B cell (primary cell): Measurements from ENCODE around the gene GNA14. TPM values are rescaled to one million over a fixed set of nuclear protein-coding genes. Genes with fewer than 3 reads are reported as not detected.

ENCODE experiments used
- ATAC-seq: fragments of 200-7000 bp; cut with Tn5 transposase; one replicate; pipeline ENCODE4 v1.10.0; 2021; ENCODE audit warnings: low read depth, mild to moderate bottlenecking, moderate number of reproducible peaks, moderate library complexity
- CTCF ChIA-PET: fragments of 350-600 bp; sonication (Branson Sonifier 250); formaldehyde crosslinking; loops from one replicate; lab custom pipeline; 2021; ENCODE audit warnings: antibody characterized with exemption, inconsistent platforms; lab: Charles Lee
- POLR2A ChIA-PET: fragments of 350-600 bp; sonication (Branson Sonifier 250); formaldehyde crosslinking; loops from one replicate; lab custom pipeline; 2021; ENCODE audit warnings: antibody characterized with exemption; lab: Charles Lee
- DNase-seq: peaks from one replicate; pipeline ENCODE4 v3.0.0; 2013
- H2AFZ ChIP-seq: 2 replicates; pipeline ENCODE4 v1.6.1; 2012; ENCODE audit warnings: mild to moderate bottlenecking, low read depth, low read length; ENCODE audit not compliant: insufficient read depth, poor library complexity, severe bottlenecking
- H3K27ac ChIP-seq, 2 donors: 1 replicate in 1 of 2; 2 replicates in 1 of 2; pipeline ENCODE4 v1.5.1; 2012 to 2013; ENCODE audit warnings: low read length in 2 of 2, mild to moderate bottlenecking in 2 of 2, moderate library complexity in 1 of 2
- H3K27me3 ChIP-seq, 4 experiments: fragments of 200-600 bp in 1 of 4; sonication (generic) in 1 of 4; replicated peaks in 1 of 4; 1 replicate in 2 of 4; 2 replicates in 2 of 4; pipeline versions ENCODE4 v1.6.1 to v1.7.0; 2013 to 2016; ENCODE audit warnings: low read length in 3 of 4, mild to moderate bottlenecking in 2 of 4, mixed read lengths in 1 of 4, moderate library complexity in 1 of 4; ENCODE audit not compliant: insufficient read depth in 4 of 4, control insufficient read depth in 3 of 4; ENCODE audit errors: control extremely low read depth in 1 of 4
- H3K36me3 ChIP-seq, 2 experiments: replicated peaks in 1 of 2; 1 replicate in 1 of 2; 2 replicates in 1 of 2; pipeline versions ENCODE4 v1.6.1 to v1.7.1; 2013; ENCODE audit warnings: low read length in 1 of 2; ENCODE audit not compliant: insufficient read depth in 2 of 2, control insufficient read depth in 1 of 2; ENCODE audit errors: control extremely low read depth in 1 of 2, extremely low read depth in 1 of 2
- H3K4me1 ChIP-seq, 2 donors: fragments of 200-600 bp in 1 of 2; sonication (generic) in 1 of 2; 1 replicate in 1 of 2; 2 replicates in 1 of 2; pipeline versions ENCODE4 v1.5.1 to v1.6.1; 2013 to 2017; ENCODE audit warnings: low read length in 2 of 2; ENCODE audit not compliant: control insufficient read depth in 2 of 2, insufficient read depth in 2 of 2
- H3K4me2 ChIP-seq: replicated peaks from 2 replicates; pipeline ENCODE3; 2012; ENCODE audit warnings: mild to moderate bottlenecking, low read depth, low read length; ENCODE audit not compliant: poor library complexity, severe bottlenecking
- H3K4me3 ChIP-seq, 5 experiments: fragments of 200-600 bp in 1 of 5; sonication (generic) in 1 of 5; 1 replicate in 3 of 5; 2 replicates in 2 of 5; pipeline versions ENCODE4 v1.5.1 to v1.7.0; 2011 to 2016; ENCODE audit warnings: low read length in 4 of 5, mild to moderate bottlenecking in 4 of 5, low read depth in 2 of 5, control low read depth in 1 of 5, moderate library complexity in 1 of 5; ENCODE audit not compliant: insufficient read depth in 1 of 5; ENCODE audit errors: control extremely low read depth in 1 of 5, extremely low read depth in 1 of 5
- H3K79me2 ChIP-seq: fragments of 200-600 bp; sonication (generic); one replicate; pipeline ENCODE4 v1.6.0; 2016; ENCODE audit warnings: low read length; ENCODE audit not compliant: control insufficient read depth, insufficient read depth
- H3K9ac ChIP-seq: fragments of 200-600 bp; sonication (generic); 2 replicates; pipeline ENCODE4 v1.6.1; 2017; ENCODE audit warnings: mild to moderate bottlenecking, low read length, moderate library complexity
- H3K9me3 ChIP-seq, 3 donors: one replicate each; pipeline versions ENCODE4 v1.6.1 to v1.7.1; 2013; ENCODE audit warnings: low read length in 2 of 3; ENCODE audit not compliant: control insufficient read depth in 2 of 3, insufficient read depth in 1 of 3; ENCODE audit errors: control extremely low read depth in 1 of 3
- H4K20me1 ChIP-seq: 2 replicates; pipeline ENCODE4 v1.6.0; 2012; ENCODE audit warnings: mild to moderate bottlenecking, low read length; ENCODE audit not compliant: insufficient read depth, control insufficient read depth, poor library complexity, severe bottlenecking
- H3K27ac Mint-ChIP-seq: one replicate; pipeline ENCODE4 v1.8.0; 2021; ENCODE audit warnings: mixed read lengths
- H3K27me3 Mint-ChIP-seq: one replicate; pipeline ENCODE4 v1.8.0; 2021; ENCODE audit warnings: mixed read lengths
- H3K4me1 Mint-ChIP-seq: one replicate; pipeline ENCODE4 v1.8.0; 2021; ENCODE audit warnings: mixed read lengths
- H3K4me3 Mint-ChIP-seq: one replicate; pipeline ENCODE4 v1.8.0; 2021; ENCODE audit warnings: mixed read lengths
- H3K9me3 Mint-ChIP-seq: one replicate; pipeline ENCODE4 v1.8.0; 2022; ENCODE audit warnings: mixed read lengths; ENCODE audit not compliant: insufficient read depth
- CTCF ChIP-seq: fragments of 200-600 bp; IDR thresholded peaks from one replicate; pipeline ENCODE4 v1.8.0; 2022; ENCODE audit warnings: antibody characterized with exemption, mild to moderate bottlenecking
- EZH2 ChIP-seq: IDR thresholded peaks from 2 replicates; pipeline ENCODE4 v1.6.1; 2012; ENCODE audit warnings: borderline replicate concordance, low read depth, mild to moderate bottlenecking, moderate library complexity, low read length; ENCODE audit not compliant: insufficient read depth, poor library complexity, severe bottlenecking
- WGBS: methylation state at CpG from one replicate; pipeline ENCODE4 v1.1.5; 2013; ENCODE audit warnings: missing lambda C conversion rate; ENCODE audit not compliant: insufficient coverage; 5-methylcytosine and 5-hydroxymethylcytosine counted together
- intact Hi-C: fragments of 100-400 bp; cut with micrococcal nuclease; formaldehyde crosslinking; loops from one replicate; pipeline ENCODE4 v1.10.0; 2022
- polyA plus RNA-seq: library from polyadenylated mRNA; depleted of rRNA; stranded (reverse); fragments of >200 nt; gene quantifications from 2 replicates; pipeline ENCODE4 v1.2.3, GENCODE V29; 2012
- total RNA-seq, 2 donors: library from RNA; stranded (reverse); fragments of 120-200 nt in 1 of 2; gene quantifications; 1 replicate in 1 of 2; 2 replicates in 1 of 2; pipeline versions ENCODE4 v1.2.3 to v1.2.4, GENCODE V29; 2013 to 2022

GNA14 gene
- total and polyA plus RNA-seq, 2 donors (not counting 1 experiment from before 2014, with no cell fraction given): not detected

GRCh38 chr9:77661566-77662085, 13.5 kb upstream of the GNA14 start:
- ATAC-seq: no peak
- POLR2A ChIA-PET: no interaction called here
- intact Hi-C loops: no loop called here
- DNase-seq: no peak
- no peak overlapping the region for H3K4me3 Mint-ChIP-seq
- no peaks in the 10 kb centered on the region for H3K79me2 ChIP-seq
- H3K4me3 ChIP-seq: no peak overlapping the region
- H3K27ac ChIP-seq: no peak overlapping the region
- H3K4me2 ChIP-seq: no peak overlapping the region
- H4K20me1 ChIP-seq: no peaks in the 10 kb centered on the region
- no peak overlapping the region for H3K27ac Mint-ChIP-seq
- H3K9me3 Mint-ChIP-seq: no peaks in the 10 kb centered on the region
- CTCF ChIA-PET: no interaction called here
- H3K4me1 ChIP-seq: no peaks in the 10 kb centered on the region
- H3K27me3 ChIP-seq: no peaks in the 10 kb centered on the region
- no peak overlapping the region for H3K9ac ChIP-seq
- no peaks in the 10 kb centered on the region for H3K36me3 ChIP-seq
- WGBS: 83% methylated on average over 5 of the region's 7 CpGs
- H2AFZ ChIP-seq: no peak overlapping the region
- TF ChIP-seq CTCF (no peak), EZH2 (no peak)
- peaks cover 6% of the 10 kb centered on the region for H3K27me3 Mint-ChIP-seq
- H3K4me1 Mint-ChIP-seq: no peaks in the 10 kb centered on the region
- no peaks in the 10 kb centered on the region for H3K9me3 ChIP-seq

GRCh38 chr9:77659926-77660325, 11.8 kb upstream of the GNA14 start:
- whole genome bisulfite sequencing: 44% methylated on average over 4 of the region's 5 CpGs
- ATAC-seq (no peak), DNase-seq (no peak)
- Histone ChIP-seq H4K20me1 (no peaks in the 10 kb centered on the region), H3K9ac (no peak overlapping the region), H2AFZ (no peak overlapping the region), H3K27me3 (peaks cover 0 to 3% (median 0%) of the 10 kb centered on the region in 4 experiments), H3K27ac (no peak overlapping the region), H3K4me2 (no peak overlapping the region), H3K4me3 (no peak overlapping the region), H3K36me3 (no peaks in the 10 kb centered on the region), H3K9me3 (no peaks in the 10 kb centered on the region), H3K79me2 (no peaks in the 10 kb centered on the region), H3K4me1 (no peaks in the 10 kb centered on the region)
- no peak for TF ChIP-seq EZH2
- ChIA-PET CTCF (no interaction called here), POLR2A (no interaction called here)
- H3K9me3 Mint-ChIP-seq: no peaks in the 10 kb centered on the region
- no peak overlapping the region for H3K27ac Mint-ChIP-seq
- no peaks in the 10 kb centered on the region for H3K4me1 Mint-ChIP-seq
- intact Hi-C loops: no loop called here
- H3K4me3 Mint-ChIP-seq: no peak overlapping the region
- peaks cover 9% of the 10 kb centered on the region for H3K27me3 Mint-ChIP-seq
